PC-9 (cell line): ENCODE data around the gene PASK.

Experiments
- EZH2 ChIP-seq: fragments of 200-600 bp; sonication (generic); IDR thresholded peaks from 2 replicates; pipeline ENCODE4 v1.8.0; 2017; ENCODE audit warnings: antibody characterized with exemption, low read depth
- TF ChIP-seq, protein P1 (sequence below): fragments of 200-600 bp; sonication (generic); conservative IDR thresholded peaks from 2 replicates; pipeline ENCODE4 v1.6.1; 2017; ENCODE audit warnings: mixed run types, antibody characterized with exemption, mild to moderate bottlenecking, moderate library complexity

DNA sequence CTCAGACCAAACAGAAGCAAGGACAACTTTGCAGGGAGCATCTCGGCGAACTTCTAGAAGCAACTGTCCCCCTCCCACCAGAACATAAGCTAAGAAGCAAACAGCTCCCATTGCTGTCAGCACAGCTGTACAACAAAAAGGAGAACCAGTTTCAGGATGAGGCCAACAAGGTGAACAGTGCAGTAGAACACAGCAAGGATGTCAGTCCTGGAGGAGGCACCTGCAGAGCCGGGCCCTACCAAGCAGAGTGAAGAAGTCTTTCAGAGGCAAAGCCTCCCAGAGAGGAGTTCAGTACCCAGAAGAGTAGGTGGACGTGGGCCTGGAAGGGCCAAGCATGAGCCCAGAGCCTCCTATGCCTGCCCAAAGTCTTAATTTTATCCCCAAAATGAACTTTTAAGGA, 1.0 kb downstream of the PASK start:
- TF ChIP-seq, protein P1, sequence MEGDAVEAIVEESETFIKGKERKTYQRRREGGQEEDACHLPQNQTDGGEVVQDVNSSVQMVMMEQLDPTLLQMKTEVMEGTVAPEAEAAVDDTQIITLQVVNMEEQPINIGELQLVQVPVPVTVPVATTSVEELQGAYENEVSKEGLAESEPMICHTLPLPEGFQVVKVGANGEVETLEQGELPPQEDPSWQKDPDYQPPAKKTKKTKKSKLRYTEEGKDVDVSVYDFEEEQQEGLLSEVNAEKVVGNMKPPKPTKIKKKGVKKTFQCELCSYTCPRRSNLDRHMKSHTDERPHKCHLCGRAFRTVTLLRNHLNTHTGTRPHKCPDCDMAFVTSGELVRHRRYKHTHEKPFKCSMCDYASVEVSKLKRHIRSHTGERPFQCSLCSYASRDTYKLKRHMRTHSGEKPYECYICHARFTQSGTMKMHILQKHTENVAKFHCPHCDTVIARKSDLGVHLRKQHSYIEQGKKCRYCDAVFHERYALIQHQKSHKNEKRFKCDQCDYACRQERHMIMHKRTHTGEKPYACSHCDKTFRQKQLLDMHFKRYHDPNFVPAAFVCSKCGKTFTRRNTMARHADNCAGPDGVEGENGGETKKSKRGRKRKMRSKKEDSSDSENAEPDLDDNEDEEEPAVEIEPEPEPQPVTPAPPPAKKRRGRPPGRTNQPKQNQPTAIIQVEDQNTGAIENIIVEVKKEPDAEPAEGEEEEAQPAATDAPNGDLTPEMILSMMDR: no peak
- TF ChIP-seq EZH2: no peak
